Left lung (tissue), 10 donors: ENCODE data around the gene STYXL1. TPM values are rescaled to one million over a fixed set of nuclear protein-coding genes. Genes with fewer than 3 reads are reported as not detected.

Experiments used
- ATAC-seq: fragments of 200-7000 bp; cut with Tn5 transposase; one replicate; pipeline ENCODE4 v1.9.1; 2020; ENCODE audit warnings: moderate library complexity
- DNase-seq, 4 donors: peaks; one replicate each; pipeline ENCODE4 v3.0.0-alpha.2; 2013 to 2020
- H3K27ac ChIP-seq, 2 donors: fragments of 200-600 bp; sonication (generic) in 1 of 2; one replicate each; pipeline versions ENCODE4 v1.5.0 to v1.8.0; 2020 to 2021
- H3K27me3 ChIP-seq, 2 donors: fragments of 200-600 bp; sonication (generic) in 1 of 2; one replicate each; pipeline versions ENCODE4 v1.5.0 to v1.8.0; 2020 to 2021
- H3K36me3 ChIP-seq, 2 donors: fragments of 200-600 bp; sonication (generic) in 1 of 2; one replicate each; pipeline versions ENCODE4 v1.5.0 to v1.8.0; 2020 to 2021
- H3K4me1 ChIP-seq, 2 donors: fragments of 200-600 bp; one replicate each; pipeline ENCODE4 v1.8.0; 2021
- H3K4me3 ChIP-seq, 2 donors: fragments of 200-600 bp; sonication (generic) in 1 of 2; one replicate each; pipeline versions ENCODE4 v1.5.0 to v1.8.0; 2020 to 2021; ENCODE audit warnings: mild to moderate bottlenecking in 1 of 2
- H3K9me3 ChIP-seq, 2 donors: fragments of 200-600 bp; sonication (generic) in 1 of 2; one replicate each; pipeline versions ENCODE4 v1.5.0 to v1.8.0; 2020 to 2021
- intact Hi-C, 2 donors: fragments of 100-400 bp; cut with DNase I; formaldehyde crosslinking; loops; one replicate each; pipeline versions ENCODE4 v1.11.2 to v1.14.2; 2022
- polyA plus RNA-seq, 6 donors: library from polyadenylated mRNA; unstranded; fragments of 120-200 nt; gene quantifications; one replicate each; pipeline ENCODE4 v1.2.1, GENCODE V29; 2013; ENCODE audit not compliant: insufficient read length in 6 of 6
- total RNA-seq, 2 donors: library from RNA; stranded (reverse); fragmentation: NEBNext Ultra II Directional; extraction: Animal tissue kit (Norgen Biotek cat#: 25700); gene quantifications; one replicate each; pipeline ENCODE4 v1.2.1, GENCODE V29; 2021
- TF ChIP-seq, protein P1 (sequence below), 2 donors: fragments of 200-600 bp; sonication (generic) in 1 of 2; IDR thresholded peaks; one replicate each; pipeline versions ENCODE4 v1.5.0 to v1.8.0; 2021; ENCODE audit warnings: antibody characterized with exemption in 2 of 2
- donor health status: DM: no; HTN: yes; CAD: no.
- donor health status: DM: no; HTN: no; CAD: no.

The STYXL1 gene
- total and polyA plus RNA-seq, 8 donors, result 32.4 to 49.5 (median 37.7) TPM

GRCh38 chr7:75982306-75983064, 65.3 kb downstream of the STYXL1 start:
- Histone ChIP-seq H3K4me3 (no peak overlapping the region), H3K4me1 (no peaks in the 10 kb centered on the region), H3K27ac (no peak overlapping the region), H3K27me3 (no peaks in the 10 kb centered on the region), H3K9me3 (no peaks in the 10 kb centered on the region), H3K36me3 (peaks cover 0 to 96% of the 10 kb centered on the region in 2 donors)
- intact Hi-C loops, result no loop called here
- TF ChIP-seq, protein P1, sequence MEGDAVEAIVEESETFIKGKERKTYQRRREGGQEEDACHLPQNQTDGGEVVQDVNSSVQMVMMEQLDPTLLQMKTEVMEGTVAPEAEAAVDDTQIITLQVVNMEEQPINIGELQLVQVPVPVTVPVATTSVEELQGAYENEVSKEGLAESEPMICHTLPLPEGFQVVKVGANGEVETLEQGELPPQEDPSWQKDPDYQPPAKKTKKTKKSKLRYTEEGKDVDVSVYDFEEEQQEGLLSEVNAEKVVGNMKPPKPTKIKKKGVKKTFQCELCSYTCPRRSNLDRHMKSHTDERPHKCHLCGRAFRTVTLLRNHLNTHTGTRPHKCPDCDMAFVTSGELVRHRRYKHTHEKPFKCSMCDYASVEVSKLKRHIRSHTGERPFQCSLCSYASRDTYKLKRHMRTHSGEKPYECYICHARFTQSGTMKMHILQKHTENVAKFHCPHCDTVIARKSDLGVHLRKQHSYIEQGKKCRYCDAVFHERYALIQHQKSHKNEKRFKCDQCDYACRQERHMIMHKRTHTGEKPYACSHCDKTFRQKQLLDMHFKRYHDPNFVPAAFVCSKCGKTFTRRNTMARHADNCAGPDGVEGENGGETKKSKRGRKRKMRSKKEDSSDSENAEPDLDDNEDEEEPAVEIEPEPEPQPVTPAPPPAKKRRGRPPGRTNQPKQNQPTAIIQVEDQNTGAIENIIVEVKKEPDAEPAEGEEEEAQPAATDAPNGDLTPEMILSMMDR (IDR thresholded peaks at IDR 0.05), result no peak
- DNase-seq, result peak in 1 of 4 donors; percentile 61
- no peak for ATAC-seq

GRCh38 chr7:75981453-75982305, 66.1 kb downstream of the STYXL1 start:
- intact Hi-C loops, result no loop called here
- Histone ChIP-seq H3K4me3 (no peak overlapping the region), H3K36me3 (peaks cover 0 to 96% of the 10 kb centered on the region in 2 donors), H3K4me1 (no peaks in the 10 kb centered on the region), H3K9me3 (no peaks in the 10 kb centered on the region), H3K27me3 (no peaks in the 10 kb centered on the region), H3K27ac (no peak overlapping the region)
- TF ChIP-seq, protein P1 (IDR thresholded peaks at IDR 0.05), result no peak
- ATAC-seq, result no peak
- peak in 1 of 4 donors; percentile 68 for DNase-seq

GRCh38 chr7:75981203-75981452, 66.7 kb downstream of the STYXL1 start:
- H3K36me3 ChIP-seq, result peaks cover 0 to 96% of the 10 kb centered on the region in 2 donors
- H3K4me1 ChIP-seq, result no peaks in the 10 kb centered on the region
- DNase-seq (no peak), ATAC-seq (no peak)
- no peaks in the 10 kb centered on the region for H3K27me3 ChIP-seq
- no peak overlapping the region for H3K4me3 ChIP-seq
- no peak overlapping the region for H3K27ac ChIP-seq
- H3K9me3 ChIP-seq, result no peaks in the 10 kb centered on the region
- TF ChIP-seq, protein P1 (IDR thresholded peaks at IDR 0.05), result no peak
- intact Hi-C loops, result no loop called here

DNA sequence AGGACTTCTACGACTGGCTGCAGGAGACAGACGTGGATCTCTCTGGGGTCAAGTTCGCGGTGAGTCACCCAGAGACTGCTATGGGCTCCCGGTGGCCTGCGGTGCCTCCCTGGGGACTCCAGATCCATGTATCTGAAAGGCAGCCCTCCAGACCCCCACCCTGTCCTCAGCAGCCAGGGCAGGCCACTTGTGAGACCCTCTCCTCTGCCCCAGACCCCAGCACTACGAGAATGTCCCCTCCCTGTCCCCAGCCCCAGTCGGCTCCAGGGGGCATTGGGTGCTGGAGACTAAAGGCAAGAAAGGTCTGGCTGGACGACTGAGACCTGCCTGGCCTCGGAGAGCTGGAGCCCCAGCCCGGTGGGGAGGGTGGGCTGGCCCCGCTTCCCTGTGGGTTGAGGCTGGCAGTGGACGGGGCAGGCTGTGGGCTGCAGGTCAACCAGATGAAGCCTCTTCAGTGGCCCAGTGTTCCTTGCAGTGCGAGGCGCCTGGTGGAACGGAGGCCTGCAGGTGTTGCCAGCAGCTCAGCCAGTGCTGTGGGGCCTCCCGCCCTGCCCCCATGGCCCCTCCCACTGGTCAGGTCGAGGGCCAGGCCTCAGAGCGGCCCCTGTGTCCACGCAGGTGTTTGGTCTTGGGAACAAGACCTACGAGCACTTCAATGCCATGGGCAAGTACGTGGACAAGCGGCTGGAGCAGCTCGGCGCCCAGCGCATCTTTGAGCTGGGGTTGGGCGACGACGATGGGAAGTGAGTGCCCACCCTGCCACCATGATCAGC, 67.2 kb downstream of the STYXL1 start:
- intact Hi-C loops, result no loop called here
- TF ChIP-seq, protein P1 (IDR thresholded peaks at IDR 0.05), result no peak
- H3K4me3 ChIP-seq, result no peak overlapping the region
- ATAC-seq (no peak), DNase-seq (peak in 1 of 4 donors; percentile 68)
- no peaks in the 10 kb centered on the region for H3K4me1 ChIP-seq
- H3K27ac ChIP-seq, result no peak overlapping the region
- no peaks in the 10 kb centered on the region for H3K9me3 ChIP-seq
- H3K27me3 ChIP-seq, result no peaks in the 10 kb centered on the region
- peaks cover 0 to 94% of the 10 kb centered on the region in 2 donors for H3K36me3 ChIP-seq
